ENCODE results near the gene ATAD3B.
"Not testable (repeated sequence)": the region's sequence is repeated elsewhere in the genome, so short reads cannot be mapped to it uniquely, and the experiment has no call there.

ATAD3B gene

GRCh38 chr1:1471389-1472052 is at the start of gene ATAD3B:
Gene ATAD3B (plus strand): TSS chr1:1471765. CDS start chr1:1471885, 120 bp downstream.
- peak; percentile 94 for DNase-seq

- no peak for DNase-seq
These were observed 49.6 kb upstream of the ATAD3B start for GRCh38 chr1:1421907-1422464.

GRCh38 chr1:1422465-1423244 is 48.9 kb upstream of the ATAD3B start:
- no peak for DNase-seq

- no peak for DNase-seq
These were observed 48.3 kb upstream of the ATAD3B start for GRCh38 chr1:1423245-1423597.

- no peak for DNase-seq
These were observed 46.9 kb upstream of the ATAD3B start for GRCh38 chr1:1424707-1425106.

GRCh38 chr1:1425426-1425752 is 46.2 kb upstream of the ATAD3B start:
- no peak for DNase-seq

GRCh38 chr1:1425753-1426495 is 45.6 kb upstream of the ATAD3B start:
- no peak for DNase-seq

GRCh38 chr1:1426496-1427105 is 45.0 kb upstream of the ATAD3B start:
- peak; percentile 77 for DNase-seq

- no peak for DNase-seq
These were observed 44.3 kb upstream of the ATAD3B start for GRCh38 chr1:1427106-1427819.

- no peak for DNase-seq
These were observed 43.8 kb upstream of the ATAD3B start for GRCh38 chr1:1427820-1428148.

GRCh38 chr1:1428174-1428573 is 43.4 kb upstream of the ATAD3B start:
- no peak for DNase-seq

GRCh38 chr1:1428967-1429366 is 42.6 kb upstream of the ATAD3B start:
- DNase-seq: not testable (repeated sequence)

GRCh38 chr1:1429671-1430073 is 41.9 kb upstream of the ATAD3B start:
- no peak for DNase-seq

GRCh38 chr1:1430114-1430982 is 41.2 kb upstream of the ATAD3B start:
- DNase-seq: peak; percentile 85

- peak; percentile 70 for DNase-seq
These were observed 40.3 kb upstream of the ATAD3B start for GRCh38 chr1:1430992-1431844.

GRCh38 chr1:1431845-1432273 is 39.7 kb upstream of the ATAD3B start:
- DNase-seq: no peak

- DNase-seq: peak; percentile 85
These were observed 39.2 kb upstream of the ATAD3B start for GRCh38 chr1:1432274-1432950.

GRCh38 chr1:1432951-1433803 is 38.4 kb upstream of the ATAD3B start:
- peak; percentile 92 for DNase-seq

GRCh38 chr1:1433804-1434130 is 37.8 kb upstream of the ATAD3B start:
- peak; percentile 31 for DNase-seq
